ENCODE results near the gene SALL3. TPM values are rescaled to one million over a fixed set of nuclear protein-coding genes. Genes with fewer than 3 reads are reported as not detected.

SALL3 gene
- total RNA-seq, 2 donors from 2014 or later, result not detected

GRCh38 chr18:79046522-79046921 is 66.9 kb downstream of the SALL3 start:
- intact Hi-C loops (cut with DNase I), result no loop called here
- no peak for DNase-seq (ENCODE audit: low spot score)

GRCh38 chr18:79047556-79048244 is 68.1 kb downstream of the SALL3 start:
- DNase-seq (ENCODE audit: low spot score), result no peak
- intact Hi-C loops (cut with DNase I), result no loop called here

GRCh38 chr18:79048245-79048632 is 68.6 kb downstream of the SALL3 start:
- DNase-seq (ENCODE audit: low spot score), result no peak
- intact Hi-C loops (cut with DNase I), result no loop called here

- intact Hi-C loops (cut with DNase I), result no loop called here
- DNase-seq (ENCODE audit: low spot score), result no peak
Measured at GRCh38 chr18:79049506-79049905, 69.9 kb downstream of the SALL3 start.

Other genes starting within 250 kb of the SALL3 start
- gene ATP9B, start 89.6 kb downstream of the SALL3 start, total RNA-seq, result 10 to 100 TPM; 28.3 to 32.9 TPM

Measured in posterior vena cava (tissue), 2 donors.